ENCODE data around the gene RGS11. TPM values are rescaled to one million over a fixed set of nuclear protein-coding genes. Genes with fewer than 3 reads are reported as not detected.
A peak's percentile ranks its signal among the peaks of the same experiment; 100 is the strongest.
"Not testable (repeated sequence)": the region's sequence is repeated elsewhere in the genome, so short reads cannot be mapped to it uniquely, and the experiment has no call there.

Gene RGS11
- total RNA-seq, 1 donor from 2014 or later, result 2.4 TPM

DNA sequence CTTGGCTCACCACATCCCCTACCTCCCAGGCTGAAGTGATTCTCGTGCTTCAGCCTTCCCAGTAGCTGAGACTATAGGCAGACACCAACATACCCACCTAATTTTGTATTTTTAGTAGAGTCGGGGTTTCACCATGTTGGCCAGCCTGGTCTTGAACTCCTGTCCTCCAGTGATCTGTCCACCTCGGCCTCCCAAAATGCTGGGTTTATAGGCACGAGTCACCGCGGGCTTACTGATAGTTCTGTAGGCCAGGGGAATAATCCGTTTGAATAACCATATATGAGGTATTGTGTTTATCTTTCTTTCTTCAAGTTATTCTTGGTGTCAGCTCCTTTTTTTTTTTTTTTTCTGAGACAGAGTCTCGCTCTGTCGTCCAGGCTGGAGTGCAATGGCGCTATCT is 33.5 kb downstream of the RGS11 start:
- no peaks in the 10 kb centered on the region for H3K27me3 Mint-ChIP-seq
- no peak overlapping the region for H3K4me3 Mint-ChIP-seq (ENCODE audit: low read depth)
- peaks cover 3% of the 10 kb centered on the region for H3K4me1 Mint-ChIP-seq (ENCODE audit: low read depth)
- H3K27ac Mint-ChIP-seq, result no peak overlapping the region
- no peak for DNase-seq (ENCODE audit: low spot score, unreplicated experiment)
- H3K36me3 Mint-ChIP-seq (ENCODE audit: insufficient read depth), result peaks cover 2% of the 10 kb centered on the region
- H3K9me3 Mint-ChIP-seq (ENCODE audit: low read depth), result no peaks in the 10 kb centered on the region
- TF ChIP-seq, protein P1, sequence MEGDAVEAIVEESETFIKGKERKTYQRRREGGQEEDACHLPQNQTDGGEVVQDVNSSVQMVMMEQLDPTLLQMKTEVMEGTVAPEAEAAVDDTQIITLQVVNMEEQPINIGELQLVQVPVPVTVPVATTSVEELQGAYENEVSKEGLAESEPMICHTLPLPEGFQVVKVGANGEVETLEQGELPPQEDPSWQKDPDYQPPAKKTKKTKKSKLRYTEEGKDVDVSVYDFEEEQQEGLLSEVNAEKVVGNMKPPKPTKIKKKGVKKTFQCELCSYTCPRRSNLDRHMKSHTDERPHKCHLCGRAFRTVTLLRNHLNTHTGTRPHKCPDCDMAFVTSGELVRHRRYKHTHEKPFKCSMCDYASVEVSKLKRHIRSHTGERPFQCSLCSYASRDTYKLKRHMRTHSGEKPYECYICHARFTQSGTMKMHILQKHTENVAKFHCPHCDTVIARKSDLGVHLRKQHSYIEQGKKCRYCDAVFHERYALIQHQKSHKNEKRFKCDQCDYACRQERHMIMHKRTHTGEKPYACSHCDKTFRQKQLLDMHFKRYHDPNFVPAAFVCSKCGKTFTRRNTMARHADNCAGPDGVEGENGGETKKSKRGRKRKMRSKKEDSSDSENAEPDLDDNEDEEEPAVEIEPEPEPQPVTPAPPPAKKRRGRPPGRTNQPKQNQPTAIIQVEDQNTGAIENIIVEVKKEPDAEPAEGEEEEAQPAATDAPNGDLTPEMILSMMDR (IDR thresholded peaks at IDR 0.05; ENCODE audit: unreplicated experiment), result no peak

DNA sequence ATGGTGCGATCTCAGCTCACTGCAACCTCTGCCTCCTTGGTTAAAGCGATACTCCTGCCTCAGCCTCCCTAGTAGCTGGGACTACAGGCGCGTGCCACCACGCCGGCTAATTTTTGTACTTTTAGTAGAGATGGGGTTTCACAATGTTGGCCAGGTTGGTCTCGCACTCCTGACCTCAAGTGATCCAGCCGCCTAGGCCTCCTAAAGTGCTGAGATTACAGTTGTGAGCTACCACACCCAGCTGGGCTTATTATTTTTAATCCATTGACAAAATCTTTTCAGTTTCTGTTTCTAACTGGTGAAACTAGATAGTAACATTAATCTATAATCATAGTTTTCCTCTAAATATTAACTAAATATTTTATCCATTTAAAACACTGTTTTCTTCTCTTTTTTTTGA is 35.2 kb downstream of the RGS11 start:
- Mint-ChIP-seq H3K27me3 (no peaks in the 10 kb centered on the region), H3K4me3 (ENCODE audit: low read depth) (no peak overlapping the region), H3K9me3 (ENCODE audit: low read depth) (no peaks in the 10 kb centered on the region), H3K4me1 (ENCODE audit: low read depth) (peaks cover 6% of the 10 kb centered on the region), H3K27ac (peak overlapping the region; percentile 77), H3K36me3 (ENCODE audit: insufficient read depth) (peaks cover 2% of the 10 kb centered on the region)
- no peak for DNase-seq (ENCODE audit: low spot score, unreplicated experiment)
- TF ChIP-seq, protein P1 (IDR thresholded peaks at IDR 0.05; ENCODE audit: unreplicated experiment), result no peak

DNA sequence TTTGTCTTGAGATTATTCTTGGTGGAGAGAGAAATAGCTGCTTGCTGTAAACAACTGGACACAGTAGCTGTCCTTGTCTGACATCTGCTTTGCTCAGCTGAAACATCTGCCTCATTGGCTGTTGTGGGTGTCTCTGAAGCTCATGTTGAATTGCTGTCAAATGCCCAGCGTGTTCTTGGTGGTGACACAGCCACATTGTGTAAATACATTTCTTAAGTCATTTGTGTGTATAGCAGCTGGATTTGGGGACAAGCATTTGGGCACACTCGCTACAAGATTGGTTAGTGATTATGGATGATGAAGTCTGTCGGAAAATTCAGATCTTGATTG is 35.8 kb downstream of the RGS11 start:
- Mint-ChIP-seq H3K27me3 (no peaks in the 10 kb centered on the region), H3K36me3 (ENCODE audit: insufficient read depth) (peaks cover 2% of the 10 kb centered on the region), H3K27ac (peak overlapping the region; percentile 11), H3K4me3 (ENCODE audit: low read depth) (no peak overlapping the region), H3K4me1 (ENCODE audit: low read depth) (peaks cover 8% of the 10 kb centered on the region), H3K9me3 (ENCODE audit: low read depth) (no peaks in the 10 kb centered on the region)
- TF ChIP-seq, protein P1 (IDR thresholded peaks at IDR 0.05; ENCODE audit: unreplicated experiment), result no peak
- no peak for DNase-seq (ENCODE audit: low spot score, unreplicated experiment)

DNA sequence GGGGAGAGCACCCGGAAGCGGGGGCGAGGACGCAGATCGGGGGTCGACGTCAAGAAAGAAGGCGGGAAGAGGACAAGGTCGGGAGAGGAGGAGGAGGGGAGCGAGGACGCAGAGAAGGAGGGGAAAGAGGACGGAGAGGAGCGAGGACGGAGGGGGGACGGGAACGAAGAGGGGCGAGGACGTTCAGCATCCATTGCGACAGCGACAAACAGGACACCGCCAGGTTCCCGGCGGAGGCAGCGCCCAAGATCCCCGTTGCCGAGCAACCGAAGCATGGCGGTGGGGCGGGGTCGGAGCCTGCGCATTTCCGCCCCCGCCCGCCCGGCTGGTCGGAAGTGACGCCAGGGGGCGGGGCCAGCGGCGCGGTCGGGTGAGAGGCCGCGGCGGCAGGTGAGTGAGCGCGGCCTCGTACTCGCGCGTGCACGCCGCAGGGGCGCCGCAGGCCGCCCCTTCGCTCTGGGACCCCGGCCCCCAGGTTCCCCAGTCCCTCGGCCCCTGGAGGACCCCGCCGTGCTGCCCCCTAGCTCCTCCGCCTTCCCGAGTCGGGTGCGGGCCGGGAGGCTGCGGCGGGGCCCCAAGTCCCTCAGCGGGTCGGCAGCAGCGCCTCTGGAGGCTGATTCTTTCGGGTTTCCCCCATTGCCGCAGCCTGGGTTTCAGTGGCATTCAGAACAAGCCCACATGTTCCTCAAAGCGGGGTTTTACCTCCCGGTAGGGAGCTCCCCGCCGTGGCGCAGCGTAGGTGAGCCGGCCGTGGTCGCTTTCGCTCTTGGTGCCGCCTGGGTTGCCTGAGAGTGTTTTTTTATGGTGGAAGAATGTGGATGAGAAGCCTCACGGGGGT is 41.1 kb downstream of the RGS11 start, which contains the start of gene FAM234A:
Gene FAM234A (plus strand): TSS at position 354 of the 838 bp plus-strand sequence. CDS start 19,593 bp downstream, outside the sequence.
- peak within 1 kb of the TSS; percentile 98 for H3K27ac Mint-ChIP-seq
- H3K9me3 Mint-ChIP-seq (ENCODE audit: low read depth), result no peaks in the 10 kb centered on the region
- no peaks in the 10 kb centered on the region for H3K27me3 Mint-ChIP-seq
- peaks cover 6% of the 10 kb centered on the region for H3K4me1 Mint-ChIP-seq (ENCODE audit: low read depth)
- TF ChIP-seq, protein P1 (IDR thresholded peaks at IDR 0.05; ENCODE audit: unreplicated experiment), result peak; percentile 60
- DNase-seq (ENCODE audit: low spot score, unreplicated experiment), result peak; percentile 94
- H3K4me3 Mint-ChIP-seq (ENCODE audit: low read depth), result peak within 1 kb of the TSS; percentile 95
- peaks cover 2% of the 10 kb centered on the region for H3K36me3 Mint-ChIP-seq (ENCODE audit: insufficient read depth)

DNA sequence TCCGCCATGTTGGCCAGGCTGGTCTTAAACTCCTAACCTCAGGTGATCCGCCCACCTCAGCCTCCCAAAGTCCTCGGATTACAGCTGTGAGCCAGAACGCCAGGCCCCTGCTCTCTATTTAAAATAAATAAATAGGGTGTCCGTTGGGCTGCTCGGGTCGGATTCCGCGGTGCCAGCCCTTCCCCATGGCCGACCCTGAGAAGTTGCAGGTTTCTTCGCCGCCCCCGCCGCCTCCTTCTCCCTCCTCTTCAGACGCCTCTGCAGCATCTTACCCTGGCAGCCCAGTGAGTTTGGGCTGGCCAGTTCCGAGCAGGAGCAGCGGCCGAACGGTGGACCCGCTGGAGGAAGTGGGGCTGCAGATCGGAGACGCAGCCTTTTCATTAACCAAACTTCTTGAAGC is 44.8 kb downstream of the RGS11 start:
- H3K4me3 Mint-ChIP-seq (ENCODE audit: low read depth), result no peak overlapping the region
- DNase-seq (ENCODE audit: low spot score, unreplicated experiment), result no peak
- peaks cover 19% of the 10 kb centered on the region for H3K4me1 Mint-ChIP-seq (ENCODE audit: low read depth)
- TF ChIP-seq, protein P1 (IDR thresholded peaks at IDR 0.05; ENCODE audit: unreplicated experiment), result no peak
- no peak overlapping the region for H3K27ac Mint-ChIP-seq
- H3K36me3 Mint-ChIP-seq (ENCODE audit: insufficient read depth), result peaks cover 10% of the 10 kb centered on the region
- H3K9me3 Mint-ChIP-seq (ENCODE audit: low read depth), result no peaks in the 10 kb centered on the region
- H3K27me3 Mint-ChIP-seq, result no peaks in the 10 kb centered on the region

DNA sequence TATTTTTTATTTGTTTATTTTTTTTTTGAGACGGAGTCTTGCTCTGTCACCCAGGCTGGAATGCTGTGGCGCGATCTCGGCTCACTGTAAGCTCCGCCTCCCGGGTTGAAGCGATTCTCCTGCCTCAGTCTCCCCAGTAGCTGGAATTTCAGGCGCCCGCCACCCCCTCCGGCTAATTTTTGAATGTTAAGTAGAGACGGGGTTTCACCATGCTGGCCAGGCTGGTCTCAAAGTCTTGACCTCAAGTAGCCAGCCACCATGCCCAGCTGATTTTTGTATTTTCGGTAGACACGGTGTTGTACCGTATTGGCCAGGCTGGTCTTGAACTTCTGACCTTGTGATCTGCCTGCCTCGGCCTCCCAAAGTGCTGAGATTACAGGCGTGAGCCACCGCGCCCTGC is 45.4 kb downstream of the RGS11 start:
- not testable (repeated sequence) for DNase-seq (ENCODE audit: low spot score, unreplicated experiment); H3K4me3 Mint-ChIP-seq (ENCODE audit: low read depth)

More for the DNA sequence above, 45.4 kb downstream of the RGS11 start:
- peaks cover 14% of the 10 kb centered on the region for H3K36me3 Mint-ChIP-seq (ENCODE audit: insufficient read depth)
- H3K4me1 Mint-ChIP-seq (ENCODE audit: low read depth), result peaks cover 17% of the 10 kb centered on the region
- not testable (repeated sequence) for H3K27me3 Mint-ChIP-seq; H3K27ac Mint-ChIP-seq; H3K9me3 Mint-ChIP-seq (ENCODE audit: low read depth)

Data from progenitor cell of endocrine pancreas (in vitro differentiated cells).